Smooth muscle cell (in vitro differentiated cells): ENCODE results near the gene DCC. TPM values are rescaled to one million over a fixed set of nuclear protein-coding genes. Genes with fewer than 3 reads are reported as not detected.

Experiments used
- DNase-seq: peaks from one replicate; lab custom pipeline; 2025; ENCODE audit not compliant: unreplicated experiment; lab: John Stamatoyannopoulos, UW
- H2AFZ ChIP-seq: fragments of 200-600 bp; sonication (generic); 2 replicates; pipeline ENCODE4 v1.6.0; 2016; ENCODE audit warnings: antibody characterized with exemption, low read depth, mild to moderate bottlenecking
- H3F3A ChIP-seq: fragments of 200-600 bp; sonication (generic); 2 replicates; pipeline ENCODE4 v1.6.0; 2017; ENCODE audit warnings: antibody characterized with exemption, low read depth
- H3K27ac ChIP-seq: fragments of 200-600 bp; sonication (generic); 2 replicates; pipeline ENCODE4 v1.5.1; 2016; ENCODE audit warnings: low read depth, mild to moderate bottlenecking
- H3K27me3 ChIP-seq: fragments of 200-600 bp; sonication (generic); 2 replicates; pipeline ENCODE4 v1.6.1; 2016; ENCODE audit warnings: low read depth, mild to moderate bottlenecking
- H3K36me3 ChIP-seq: fragments of 200-600 bp; sonication (generic); 2 replicates; pipeline ENCODE4 v1.5.1; 2016; ENCODE audit warnings: low read depth
- H3K4me1 ChIP-seq: fragments of 200-600 bp; sonication (generic); 2 replicates; pipeline ENCODE4 v1.5.1; 2016; ENCODE audit warnings: low read depth
- H3K4me2 ChIP-seq: fragments of 200-600 bp; sonication (generic); 2 replicates; pipeline ENCODE4 v1.6.0; 2016; ENCODE audit warnings: mild to moderate bottlenecking
- H3K4me3 ChIP-seq: fragments of 200-600 bp; sonication (generic); 2 replicates; pipeline ENCODE4 v1.5.1; 2016; ENCODE audit warnings: mild to moderate bottlenecking
- H3K79me2 ChIP-seq: fragments of 200-600 bp; sonication (generic); 2 replicates; pipeline ENCODE4 v1.6.0; 2016; ENCODE audit warnings: low read depth, mild to moderate bottlenecking
- H3K9ac ChIP-seq: fragments of 200-600 bp; sonication (generic); 2 replicates; pipeline ENCODE4 v1.6.0; 2016; ENCODE audit warnings: low read depth
- H3K9me3 ChIP-seq: fragments of 200-600 bp; sonication (generic); replicated peaks from 2 replicates; pipeline ENCODE4 v1.5.1; 2016; ENCODE audit warnings: low read depth
- H4K20me1 ChIP-seq: fragments of 200-600 bp; sonication (generic); 2 replicates; pipeline ENCODE4 v1.6.0; 2016; ENCODE audit warnings: low read depth
- WGBS: methylation state at CpG from one replicate; pipeline ENCODE4 v1.1.7; 2016; ENCODE audit warnings: low lambda C conversion rate; 5-methylcytosine and 5-hydroxymethylcytosine counted together
- polyA plus RNA-seq: library from polyadenylated mRNA; unstranded; fragments of >200 nt; fragmentation: Nextera tagmentation; extraction: Ambion mirVana; gene quantifications from 2 replicates; pipeline ENCODE4 v1.2.1, GENCODE V29; 2016
- total RNA-seq: library from RNA; depleted of rRNA; stranded (reverse); fragments of >200 nt; gene quantifications from 2 replicates; pipeline ENCODE4 v1.2.3, GENCODE V29; 2014
- TF ChIP-seq, protein P1 (sequence below): fragments of 200-600 bp; sonication (generic); IDR thresholded peaks from 2 replicates; pipeline ENCODE4 v1.5.1; 2017; ENCODE audit warnings: borderline replicate concordance, mild to moderate bottlenecking, antibody characterized with exemption; ENCODE audit not compliant: insufficient read depth, poor library complexity, severe bottlenecking

The DCC gene
- total and polyA plus RNA-seq, 2 experiments from 2014 or later, result not detected

DNA sequence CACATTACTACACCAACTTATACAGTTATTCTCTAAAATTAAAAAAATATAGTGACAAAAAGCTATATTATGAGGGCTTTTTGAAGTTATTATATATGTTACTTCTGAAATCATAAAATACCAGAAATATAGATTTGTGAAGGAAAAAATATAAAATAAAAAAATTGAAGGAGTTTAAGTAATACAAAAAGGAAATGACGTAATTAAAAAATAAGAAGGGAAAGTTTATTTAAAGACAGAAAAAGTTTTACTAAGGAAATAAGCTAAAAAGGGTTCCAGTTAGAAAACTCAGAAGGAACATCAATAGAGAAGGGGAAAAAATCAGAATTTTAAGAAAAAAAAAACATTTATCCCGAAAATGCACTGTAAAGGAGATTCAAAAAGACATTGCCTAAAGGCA lies 1187.4 kb downstream of the DCC start:
- no peaks in the 10 kb centered on the region for H3K4me1 ChIP-seq

DNA sequence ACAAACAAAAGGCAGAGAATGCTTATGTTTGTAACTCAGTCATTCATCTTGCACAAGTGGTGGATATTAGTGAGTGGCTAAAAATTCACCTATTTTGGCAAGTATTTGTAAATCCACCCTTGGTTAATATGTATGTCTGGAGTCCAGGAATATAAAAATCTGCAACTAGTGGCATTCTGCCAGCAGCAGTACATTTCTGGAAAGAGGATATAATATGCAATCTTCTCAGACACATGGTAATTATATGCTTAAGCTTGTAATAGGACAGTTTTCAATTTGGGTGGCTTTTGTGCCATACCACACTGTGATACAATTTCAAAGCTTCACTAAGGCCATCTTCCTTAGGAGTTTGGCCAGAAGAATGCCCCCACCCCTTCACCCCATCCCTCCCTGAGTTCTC lies 1191.2 kb downstream of the DCC start:
- Histone ChIP-seq H3K36me3 (no peaks in the 10 kb centered on the region), H3K27me3 (no peaks in the 10 kb centered on the region), H3K4me2 (no peak overlapping the region), H3K4me1 (no peaks in the 10 kb centered on the region), H3K27ac (no peak overlapping the region), H4K20me1 (no peaks in the 10 kb centered on the region), H2AFZ (no peak overlapping the region), H3K4me3 (no peak overlapping the region), H3K9me3 (no peaks in the 10 kb centered on the region), H3K9ac (no peak overlapping the region), H3F3A (no peaks in the 10 kb centered on the region), H3K79me2 (no peaks in the 10 kb centered on the region)
- no peak for DNase-seq
- TF ChIP-seq, protein P1, sequence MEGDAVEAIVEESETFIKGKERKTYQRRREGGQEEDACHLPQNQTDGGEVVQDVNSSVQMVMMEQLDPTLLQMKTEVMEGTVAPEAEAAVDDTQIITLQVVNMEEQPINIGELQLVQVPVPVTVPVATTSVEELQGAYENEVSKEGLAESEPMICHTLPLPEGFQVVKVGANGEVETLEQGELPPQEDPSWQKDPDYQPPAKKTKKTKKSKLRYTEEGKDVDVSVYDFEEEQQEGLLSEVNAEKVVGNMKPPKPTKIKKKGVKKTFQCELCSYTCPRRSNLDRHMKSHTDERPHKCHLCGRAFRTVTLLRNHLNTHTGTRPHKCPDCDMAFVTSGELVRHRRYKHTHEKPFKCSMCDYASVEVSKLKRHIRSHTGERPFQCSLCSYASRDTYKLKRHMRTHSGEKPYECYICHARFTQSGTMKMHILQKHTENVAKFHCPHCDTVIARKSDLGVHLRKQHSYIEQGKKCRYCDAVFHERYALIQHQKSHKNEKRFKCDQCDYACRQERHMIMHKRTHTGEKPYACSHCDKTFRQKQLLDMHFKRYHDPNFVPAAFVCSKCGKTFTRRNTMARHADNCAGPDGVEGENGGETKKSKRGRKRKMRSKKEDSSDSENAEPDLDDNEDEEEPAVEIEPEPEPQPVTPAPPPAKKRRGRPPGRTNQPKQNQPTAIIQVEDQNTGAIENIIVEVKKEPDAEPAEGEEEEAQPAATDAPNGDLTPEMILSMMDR, result no peak

More for the DNA sequence above, 1187.4 kb downstream of the DCC start:
- no peaks in the 10 kb centered on the region for H4K20me1 ChIP-seq
- no peak overlapping the region for H3K27ac ChIP-seq
- H2AFZ ChIP-seq, result no peak overlapping the region
- no peak overlapping the region for H3K4me2 ChIP-seq
- no peak overlapping the region for H3K9ac ChIP-seq
- no peak overlapping the region for H3K4me3 ChIP-seq
- H3F3A ChIP-seq, result no peaks in the 10 kb centered on the region
- DNase-seq, result no peak
- no peaks in the 10 kb centered on the region for H3K9me3 ChIP-seq
- no peaks in the 10 kb centered on the region for H3K27me3 ChIP-seq
- TF ChIP-seq, protein P1, result no peak
- no peaks in the 10 kb centered on the region for H3K36me3 ChIP-seq
- WGBS, result 96% methylated on average over 2 of the region's 2 CpGs
- H3K79me2 ChIP-seq, result no peaks in the 10 kb centered on the region

DNA sequence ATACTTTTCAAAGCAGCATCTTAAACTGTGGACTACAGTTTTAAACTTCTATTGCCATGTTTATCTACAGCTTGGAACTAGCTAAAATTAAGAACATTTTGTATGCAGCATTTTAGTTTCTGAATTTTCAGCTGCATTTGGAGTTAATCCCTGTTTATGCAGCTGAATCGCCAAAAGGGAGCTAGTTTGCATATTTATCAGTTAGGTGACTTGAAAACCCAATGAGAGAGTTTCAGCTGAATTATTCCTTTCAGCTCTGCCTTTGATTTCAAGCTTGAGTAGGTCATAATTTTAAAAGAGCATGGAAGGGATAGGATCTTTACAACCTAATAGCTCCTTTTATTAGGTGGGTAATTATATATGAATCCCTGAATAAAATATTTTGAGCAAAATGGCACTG lies 1191.9 kb downstream of the DCC start:
- H2AFZ ChIP-seq, result no peak overlapping the region
- H3F3A ChIP-seq, result no peaks in the 10 kb centered on the region
- H3K27ac ChIP-seq, result no peak overlapping the region
- H3K36me3 ChIP-seq, result no peaks in the 10 kb centered on the region
- no peak overlapping the region for H3K4me3 ChIP-seq
- H3K79me2 ChIP-seq, result no peaks in the 10 kb centered on the region
- no peaks in the 10 kb centered on the region for H4K20me1 ChIP-seq
- no peak overlapping the region for H3K4me2 ChIP-seq
- WGBS, result 67% methylated on average over 1 of the region's 1 CpG
- no peaks in the 10 kb centered on the region for H3K27me3 ChIP-seq
- H3K9me3 ChIP-seq, result no peaks in the 10 kb centered on the region
- no peaks in the 10 kb centered on the region for H3K4me1 ChIP-seq
- no peak for DNase-seq
- TF ChIP-seq, protein P1, result no peak
- H3K9ac ChIP-seq, result no peak overlapping the region

DNA sequence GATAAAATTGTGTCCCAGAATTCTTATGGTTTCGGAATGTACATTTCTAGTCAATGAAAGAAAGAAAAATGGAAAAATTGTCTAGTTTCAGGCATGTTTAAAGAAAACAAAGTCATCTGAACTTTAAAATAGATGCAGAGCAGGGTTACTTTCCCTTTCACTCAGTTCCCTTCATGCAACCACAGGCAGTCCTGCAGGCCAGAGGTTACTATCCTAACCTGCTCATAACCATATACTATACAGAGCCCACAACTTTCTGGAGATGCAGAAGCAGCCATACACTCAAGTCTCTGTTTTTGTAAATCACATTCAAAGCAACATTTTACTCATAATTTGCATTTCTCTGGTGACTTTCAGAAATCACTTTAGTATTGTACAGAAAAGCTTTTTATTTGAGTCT lies 1194.2 kb downstream of the DCC start:
- no peak for DNase-seq
- Histone ChIP-seq H3K9ac (no peak overlapping the region), H3K27me3 (no peaks in the 10 kb centered on the region), H3K79me2 (no peaks in the 10 kb centered on the region), H3K4me3 (no peak overlapping the region), H3K9me3 (no peaks in the 10 kb centered on the region), H2AFZ (no peak overlapping the region), H3K4me2 (no peak overlapping the region), H3K27ac (no peak overlapping the region), H3K4me1 (no peaks in the 10 kb centered on the region), H4K20me1 (no peaks in the 10 kb centered on the region), H3K36me3 (no peaks in the 10 kb centered on the region), H3F3A (no peaks in the 10 kb centered on the region)
- WGBS, result 97% methylated on average over 1 of the region's 1 CpG
- TF ChIP-seq, protein P1, result no peak
